Kidney epithelial cell (primary cell): ENCODE data around the gene KDM2A. TPM values are rescaled to one million over a fixed set of nuclear protein-coding genes. Genes with fewer than 3 reads are reported as not detected.

Experiments
- DNase-seq: peaks from one replicate; pipeline ENCODE4 v3.0.0-alpha.2; 2010; ENCODE audit warnings: low read depth
- H3K27me3 ChIP-seq: 2 replicates; pipeline ENCODE4 v1.6.0; 2011; ENCODE audit warnings: low read length; ENCODE audit not compliant: control insufficient read depth, insufficient read depth
- H3K36me3 ChIP-seq: 2 replicates; pipeline ENCODE4 v1.5.1; 2011; ENCODE audit warnings: low read length; ENCODE audit not compliant: control insufficient read depth, insufficient read depth
- H3K4me3 ChIP-seq: 2 replicates; pipeline ENCODE4 v1.5.1; 2011; ENCODE audit warnings: low read depth, mild to moderate bottlenecking, control low read depth, low read length
- CTCF ChIP-seq: IDR thresholded peaks from 2 replicates; pipeline ENCODE4 v1.5.1; 2011; ENCODE audit warnings: mild to moderate bottlenecking, moderate library complexity, low read length, control low read depth, inconsistent platforms; ENCODE audit not compliant: insufficient read depth, poor library complexity, severe bottlenecking
- total RNA-seq: library from RNA; depleted of rRNA; stranded (reverse); fragments of >200 nt; gene quantifications from 2 replicates; pipeline ENCODE4 v1.2.3, GENCODE V29; 2015

Gene KDM2A
- total RNA-seq, 1 donor from 2014 or later: 36.2 TPM

DNA sequence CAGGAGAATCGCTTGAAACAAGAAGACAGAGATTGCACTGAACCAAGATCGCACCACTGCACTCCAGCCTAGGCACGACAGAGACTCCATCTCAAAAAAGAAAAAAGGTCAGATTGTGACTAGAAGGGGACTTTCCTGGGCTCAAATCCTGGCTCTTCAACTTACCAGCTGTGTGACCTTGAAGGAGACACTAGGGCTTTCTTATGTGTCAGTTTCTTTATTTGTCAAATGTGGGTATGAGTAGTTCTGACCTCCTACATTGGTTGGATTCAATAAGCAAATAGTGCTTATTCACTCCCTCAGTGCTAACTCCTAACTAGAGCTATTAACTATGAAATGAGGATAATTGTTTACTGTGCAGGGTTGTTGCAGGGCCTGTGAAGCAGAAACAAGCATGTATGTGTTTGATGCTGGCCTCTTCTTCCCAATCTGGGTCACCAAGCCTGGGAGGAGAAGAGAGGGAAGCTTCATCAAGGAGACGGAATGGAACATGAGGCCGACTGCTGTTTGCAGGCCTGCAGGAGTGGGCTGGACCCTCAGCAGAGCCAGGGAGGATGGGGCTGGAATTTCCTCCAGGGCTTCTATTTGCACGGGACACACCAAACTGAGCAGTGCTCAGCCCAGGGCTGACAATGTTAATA is 39.9 kb upstream of the KDM2A start:
- H3K27me3 ChIP-seq: no peaks in the 10 kb centered on the region
- no peak for TF ChIP-seq CTCF
- H3K36me3 ChIP-seq: no peaks in the 10 kb centered on the region
- DNase-seq: no peak
- H3K4me3 ChIP-seq: no peak overlapping the region

DNA sequence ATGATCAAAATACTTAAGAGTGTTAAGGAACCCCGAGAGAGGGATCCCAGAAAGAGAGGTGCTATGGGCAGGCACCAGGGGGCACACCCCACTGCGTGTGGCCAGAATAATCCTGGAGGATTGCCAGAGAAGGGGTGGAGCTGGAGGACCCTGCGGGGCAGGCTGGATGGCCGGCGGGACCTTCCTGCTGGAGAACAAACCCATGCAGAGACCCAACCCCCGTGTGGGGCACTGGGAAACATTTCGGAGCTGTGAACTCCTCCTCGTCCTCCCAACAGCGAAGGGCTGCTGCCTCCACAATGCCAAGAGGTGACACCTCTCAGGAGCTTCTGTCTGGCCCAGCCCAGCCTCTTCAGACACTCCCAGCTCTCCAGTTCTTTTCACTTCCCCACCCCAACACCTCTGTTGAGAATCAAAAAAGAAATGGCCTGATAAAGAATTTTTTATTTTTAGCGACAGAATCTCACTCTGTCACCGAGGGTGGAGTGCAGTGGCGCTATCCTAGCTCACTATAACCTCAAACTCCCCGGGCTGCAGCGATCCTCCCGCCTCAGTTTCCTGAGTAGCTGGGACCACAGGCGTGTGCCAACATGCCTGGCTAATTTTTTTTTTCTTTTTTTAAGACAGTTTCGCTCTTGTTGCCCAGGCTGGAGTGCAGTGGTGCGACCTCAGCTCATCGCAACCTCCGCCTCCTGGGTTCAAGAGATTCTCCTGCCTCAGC is 36.8 kb upstream of the KDM2A start:
- no peaks in the 10 kb centered on the region for H3K27me3 ChIP-seq
- DNase-seq: no peak
- peak; percentile 3 for TF ChIP-seq CTCF
- H3K4me3 ChIP-seq: no peak overlapping the region
- no peaks in the 10 kb centered on the region for H3K36me3 ChIP-seq

DNA sequence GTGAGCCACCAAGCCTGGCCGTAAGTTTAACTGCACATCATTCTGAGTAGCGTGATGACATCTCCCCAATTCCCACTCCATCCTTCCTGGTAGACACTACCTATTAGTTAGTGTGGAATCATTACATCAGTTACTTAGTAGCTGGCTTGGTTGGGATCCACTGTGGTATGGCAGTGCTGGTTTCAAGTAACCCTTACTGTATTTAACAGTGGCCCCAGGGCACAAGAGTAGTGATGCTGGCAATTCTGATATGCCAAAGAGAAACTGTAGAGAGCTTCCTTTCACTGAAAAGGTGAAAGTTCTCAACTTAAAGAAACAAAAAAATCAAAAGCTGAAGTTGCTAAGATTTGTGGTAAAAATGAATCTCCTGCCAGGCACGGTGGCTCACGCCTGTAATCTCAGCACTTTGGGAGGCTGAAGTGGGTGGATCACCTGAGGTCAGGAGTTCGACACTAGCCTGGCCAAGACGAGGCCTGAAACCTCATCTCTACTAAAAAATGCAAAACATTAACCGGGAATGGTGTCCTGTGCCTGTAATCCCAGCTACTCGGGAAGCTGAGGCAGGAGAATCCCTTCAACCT is 35.2 kb upstream of the KDM2A start:
- TF ChIP-seq CTCF: no peak
- H3K4me3 ChIP-seq: no peak overlapping the region
- no peaks in the 10 kb centered on the region for H3K36me3 ChIP-seq
- no peak for DNase-seq
- H3K27me3 ChIP-seq: no peaks in the 10 kb centered on the region

GRCh38 chr11:67085617-67086016 is 33.4 kb upstream of the KDM2A start:
- H3K36me3 ChIP-seq: no peaks in the 10 kb centered on the region
- DNase-seq: no peak
- H3K27me3 ChIP-seq: no peaks in the 10 kb centered on the region
- TF ChIP-seq CTCF: no peak
- no peak overlapping the region for H3K4me3 ChIP-seq

- Histone ChIP-seq H3K27me3 (no peaks in the 10 kb centered on the region), H3K4me3 (no peak overlapping the region), H3K36me3 (no peaks in the 10 kb centered on the region)
- no peak for TF ChIP-seq CTCF
- no peak for DNase-seq
Observed at GRCh38 chr11:67090717-67091116, 28.3 kb upstream of the KDM2A start.
